ENCODE results near the gene APOD.
A peak's percentile ranks its signal among the peaks of the same experiment; 100 is the strongest.

The APOD gene

GRCh38 chr3:195524171-195524896, 59.4 kb downstream of the APOD start:
- no peak for DNase-seq (ENCODE audit: low read depth)

GRCh38 chr3:195522254-195523023, 61.3 kb downstream of the APOD start:
- peak; percentile 28 for DNase-seq (ENCODE audit: low read depth)

Data from iris pigment epithelial cell (primary cell).